OCI-LY7 (cell line): ENCODE data around the gene TRIM9. TPM values are rescaled to one million over a fixed set of nuclear protein-coding genes. Genes with fewer than 3 reads are reported as not detected.
"Not testable (repeated sequence)": the region's sequence is repeated elsewhere in the genome, so short reads cannot be mapped to it uniquely, and the experiment has no call there.

Experiments used
- BruUV-seq: library from RNA; stranded (reverse); fragments of 400-500 nt; replicated peaks from 2 replicates; lab custom pipeline; 2021; lab: Mats Ljungman, UMichigan
- CTCF ChIA-PET: fragments of 300-600 bp; sonication (Branson Sonifier 250); formaldehyde crosslinking; loops from one replicate; lab custom pipeline; 2022; ENCODE audit warnings: antibody characterized with exemption; ENCODE audit not compliant: unreplicated experiment; lab: Charles Lee
- POLR2A ChIA-PET: fragments of 300-600 bp; sonication (Branson Sonifier 250); formaldehyde crosslinking; loops from one replicate; lab custom pipeline; 2022; ENCODE audit warnings: antibody characterized with exemption; lab: Charles Lee
- DNase-seq: peaks from one replicate; pipeline ENCODE4 v3.0.0-alpha.2; 2015; ENCODE audit warnings: low spot score
- H2AFZ ChIP-seq: fragments of 200-600 bp; sonication (generic), shearing (Covaris generic); 2 replicates; pipeline ENCODE4 v1.6.1; 2014; ENCODE audit warnings: mild to moderate bottlenecking, antibody characterized with exemption, low read length, moderate library complexity
- H3K27ac ChIP-seq: fragments of 200-600 bp; sonication (generic); 2 replicates; pipeline ENCODE4 v1.5.1; 2014; ENCODE audit warnings: mixed run types, low read depth, mild to moderate bottlenecking, moderate library complexity, low read length, inconsistent platforms; ENCODE audit not compliant: poor library complexity, severe bottlenecking
- H3K36me3 ChIP-seq: fragments of 200-600 bp; sonication (generic); 2 replicates; pipeline ENCODE4 v1.6.1; 2014; ENCODE audit warnings: mild to moderate bottlenecking, antibody characterized with exemption, low read length, moderate library complexity, mixed read lengths; ENCODE audit not compliant: insufficient read depth
- H3K4me1 ChIP-seq: fragments of 200-600 bp; sonication (generic); 2 replicates; pipeline ENCODE4 v1.5.1; 2014; ENCODE audit warnings: mild to moderate bottlenecking, low read length; ENCODE audit not compliant: insufficient read depth, poor library complexity, severe bottlenecking
- H3K4me2 ChIP-seq: fragments of 200-600 bp; sonication (generic); 2 replicates; pipeline ENCODE4 v1.6.1; 2014; ENCODE audit warnings: mild to moderate bottlenecking, low read length
- H3K4me3 ChIP-seq: fragments of 200-600 bp; sonication (generic); 2 replicates; pipeline ENCODE4 v1.5.1; 2014; ENCODE audit warnings: mild to moderate bottlenecking, low read depth, low read length; ENCODE audit not compliant: poor library complexity, severe bottlenecking
- H3K79me2 ChIP-seq: fragments of 200-600 bp; sonication (generic); 2 replicates; pipeline ENCODE4 v1.6.1; 2016; ENCODE audit warnings: low read depth, mild to moderate bottlenecking, low read length, moderate library complexity, mixed read lengths; ENCODE audit not compliant: insufficient read depth
- H3K9me2 ChIP-seq: fragments of 200-600 bp; sonication (generic); 2 replicates; pipeline ENCODE4 v1.6.1; 2016; ENCODE audit warnings: mild to moderate bottlenecking, low read length, mixed read lengths; ENCODE audit not compliant: insufficient read depth
- H3K9me3 ChIP-seq: fragments of 200-600 bp; sonication (generic); 2 replicates; pipeline ENCODE4 v1.6.1; 2014; ENCODE audit warnings: mild to moderate bottlenecking, mixed run types, low read length, mixed read lengths
- H4K20me1 ChIP-seq: fragments of 200-600 bp; sonication (generic); 2 replicates; pipeline ENCODE4 v1.6.1; 2014; ENCODE audit warnings: mild to moderate bottlenecking, antibody characterized with exemption, low read length, moderate library complexity, mixed read lengths; ENCODE audit not compliant: insufficient read depth
- CTCF ChIP-seq: fragments of 200-600 bp; sonication (generic); conservative IDR thresholded peaks from 2 replicates; pipeline ENCODE4 v1.5.1; 2014; ENCODE audit warnings: mild to moderate bottlenecking, antibody characterized with exemption, low read length, moderate library complexity, mixed read lengths
- EZH2phosphoT487 ChIP-seq: fragments of 200-600 bp; sonication (generic); IDR thresholded peaks from 2 replicates; pipeline ENCODE4 v1.6.1; 2018; ENCODE audit warnings: low read depth, borderline replicate concordance, mild to moderate bottlenecking, mixed run types, antibody characterized with exemption, low read length, moderate library complexity, mixed read lengths
- intact Hi-C: fragments of 100-400 bp; cut with micrococcal nuclease; formaldehyde crosslinking; loops from one replicate; pipeline ENCODE4 v1.10.0; 2022; ENCODE audit not compliant: unreplicated experiment
- total RNA-seq, 2 experiments: library from RNA; depleted of rRNA in 1 of 2; stranded (reverse); fragments of >200 nt in 1 of 2; shearing (Covaris generic) in 1 of 2; gene quantifications; 2 replicates each; pipeline ENCODE4 v1.2.3, GENCODE V29; 2014 to 2022

The TRIM9 gene
- total RNA-seq, 2 experiments from 2014 or later = 1.4 to 7.9 TPM

GRCh38 chr14:50999726-51000125 lies 95.2 kb downstream of the TRIM9 start:
- ChIA-PET CTCF (no interaction called here), POLR2A (interaction anchor here (0.9 to 1.1 kb wide), 2 partner anchors 20 to 52 kb away, joined by 3 read pairs; no protein-coding TSS in a partner anchor)
- no peaks in the 10 kb centered on the region for H3K9me3 ChIP-seq
- H3K4me2 ChIP-seq = no peak overlapping the region
- no peak overlapping the region for H3K4me3 ChIP-seq
- no peaks in the 10 kb centered on the region for H3K9me2 ChIP-seq
- H3K27ac ChIP-seq = no peak overlapping the region
- TF ChIP-seq CTCF = no peak
- no peak for TF ChIP-seq EZH2phosphoT487
- no peak overlapping the region for H2AFZ ChIP-seq
- intact Hi-C loops = no loop called here
- H3K79me2 ChIP-seq = no peaks in the 10 kb centered on the region
- no peaks in the 10 kb centered on the region for H3K36me3 ChIP-seq
- no peaks in the 10 kb centered on the region for H4K20me1 ChIP-seq
- BruUV-seq = no TSS peak
- no peaks in the 10 kb centered on the region for H3K4me1 ChIP-seq
- DNase-seq = no peak

- no peak overlapping the region for H2AFZ ChIP-seq
- no TSS peak for BruUV-seq
- TF ChIP-seq EZH2phosphoT487 = no peak
- no peak for TF ChIP-seq CTCF
- H3K27ac ChIP-seq = no peak overlapping the region
- no peak overlapping the region for H3K4me2 ChIP-seq
- POLR2A ChIA-PET = interaction anchor here (0.7 kb wide), 1 partner anchor 20 kb away, joined by 3 read pairs; no protein-coding TSS in a partner anchor
- no peaks in the 10 kb centered on the region for H3K4me1 ChIP-seq
- no peak for DNase-seq
- H3K9me2 ChIP-seq = no peaks in the 10 kb centered on the region
- no peak overlapping the region for H3K4me3 ChIP-seq
- H3K79me2 ChIP-seq = no peaks in the 10 kb centered on the region
- no peaks in the 10 kb centered on the region for H3K9me3 ChIP-seq
- H3K36me3 ChIP-seq = no peaks in the 10 kb centered on the region
- intact Hi-C loops = no loop called here
- CTCF ChIA-PET = no interaction called here
- H4K20me1 ChIP-seq = no peaks in the 10 kb centered on the region
Observed at GRCh38 chr14:50998612-50999011, 96.3 kb downstream of the TRIM9 start.

GRCh38 chr14:50997712-50998111 lies 97.2 kb downstream of the TRIM9 start:
- no peak overlapping the region for H3K27ac ChIP-seq
- H4K20me1 ChIP-seq = no peaks in the 10 kb centered on the region
- no peak overlapping the region for H3K4me3 ChIP-seq
- ChIA-PET CTCF (no interaction called here), POLR2A (interaction anchor here (0.7 kb wide), 1 partner anchor 21 kb away, joined by 3 read pairs; no protein-coding TSS in a partner anchor)
- no TSS peak for BruUV-seq
- no peak overlapping the region for H3K4me2 ChIP-seq
- no peak overlapping the region for H2AFZ ChIP-seq
- no peaks in the 10 kb centered on the region for H3K79me2 ChIP-seq
- H3K4me1 ChIP-seq = no peaks in the 10 kb centered on the region
- intact Hi-C loops = no loop called here
- DNase-seq = no peak
- no peak for TF ChIP-seq EZH2phosphoT487
- TF ChIP-seq CTCF = no peak
- no peaks in the 10 kb centered on the region for H3K9me2 ChIP-seq
- H3K36me3 ChIP-seq = no peaks in the 10 kb centered on the region
- H3K9me3 ChIP-seq = no peaks in the 10 kb centered on the region

- DNase-seq, intact Hi-C loops, H3K9me3 ChIP-seq, H3K9me2 ChIP-seq, H3K4me1 ChIP-seq, CTCF ChIA-PET, BruUV-seq, H2AFZ ChIP-seq, H4K20me1 ChIP-seq, H3K36me3 ChIP-seq, H3K79me2 ChIP-seq, H3K27ac ChIP-seq, H3K4me3 ChIP-seq, H3K4me2 ChIP-seq: not testable (repeated sequence)
- POLR2A ChIA-PET = interaction anchor here (0.6 kb wide), 1 partner anchor 123 kb away, joined by 3 read pairs; no protein-coding TSS in a partner anchor
Observed at GRCh38 chr14:50994158-50994557, 100.7 kb downstream of the TRIM9 start.
